SHP77 (cell line): ENCODE measurements around the gene CELSR1.

Experiments used
- DNase-seq, 2 experiments: peaks; one replicate each; lab custom pipeline; 2025; lab: John Stamatoyannopoulos, UW

Gene CELSR1

GRCh38 chr22:46349238-46349637, 188.2 kb downstream of the CELSR1 start:
- no peak for DNase-seq

GRCh38 chr22:46348099-46348695, 189.2 kb downstream of the CELSR1 start:
- no peak for DNase-seq

- DNase-seq, result no peak
Measured at GRCh38 chr22:46347646-46348045, 189.8 kb downstream of the CELSR1 start.

GRCh38 chr22:46346680-46347405, 190.6 kb downstream of the CELSR1 start:
- no peak for DNase-seq

GRCh38 chr22:46340676-46341075, 196.7 kb downstream of the CELSR1 start:
- DNase-seq, result no peak

- no peak for DNase-seq
Measured at GRCh38 chr22:46339956-46340355, 197.5 kb downstream of the CELSR1 start.

- no peak for DNase-seq
Measured at GRCh38 chr22:46338636-46339035, 198.8 kb downstream of the CELSR1 start.

- no peak for DNase-seq
Measured at GRCh38 chr22:46337870-46338269, 199.6 kb downstream of the CELSR1 start.

GRCh38 chr22:46336119-46337078, 201.0 kb downstream of the CELSR1 start:
- no peak for DNase-seq

GRCh38 chr22:46335201-46336118, 202.0 kb downstream of the CELSR1 start, which contains the start of gene TRMU:
Gene TRMU (plus strand): TSS chr22:46335714. CDS start chr22:46335765, 51 bp downstream.
- peak; percentile 78 to 92 for DNase-seq

- DNase-seq, result no peak
Measured at GRCh38 chr22:46331496-46331895, 205.9 kb downstream of the CELSR1 start.

GRCh38 chr22:46330426-46330825, 207.0 kb downstream of the CELSR1 start:
- DNase-seq, result no peak

GRCh38 chr22:46329616-46330015, 207.8 kb downstream of the CELSR1 start:
- DNase-seq, result no peak

- DNase-seq, result no peak
Measured at GRCh38 chr22:46328797-46329196, 208.6 kb downstream of the CELSR1 start.

GRCh38 chr22:46327691-46328465, 209.5 kb downstream of the CELSR1 start:
- DNase-seq, result no peak

GRCh38 chr22:46326066-46326680, 211.2 kb downstream of the CELSR1 start:
- DNase-seq, result no peak

- DNase-seq, result no peak
Measured at GRCh38 chr22:46323162-46323561, 214.3 kb downstream of the CELSR1 start.

GRCh38 chr22:46322711-46323110, 214.7 kb downstream of the CELSR1 start:
- no peak for DNase-seq

- no peak for DNase-seq
Measured at GRCh38 chr22:46320716-46321386, 216.6 kb downstream of the CELSR1 start.
